MV-4-11 (cell line): Measurements from ENCODE around the gene PRKCH.

Experiments used
- DNase-seq: peaks from one replicate; lab custom pipeline; 2025; lab: John Stamatoyannopoulos, UW

PRKCH gene

GRCh38 chr14:61321385-61322010, at the start of gene PRKCH:
Gene PRKCH (plus strand): TSS chr14:61321579. CDS start chr14:61322102, 523 bp downstream.
- DNase-seq: peak; percentile 24

GRCh38 chr14:61277232-61277631, 44.1 kb upstream of the PRKCH start:
- no peak for DNase-seq

GRCh38 chr14:61277784-61278183, 43.6 kb upstream of the PRKCH start:
- DNase-seq: no peak

- no peak for DNase-seq
Observed at GRCh38 chr14:61279082-61279481, 42.3 kb upstream of the PRKCH start.

GRCh38 chr14:61280092-61280525, 41.3 kb upstream of the PRKCH start:
- DNase-seq: no peak

- no peak for DNase-seq
Observed at GRCh38 chr14:61280526-61281185, 40.7 kb upstream of the PRKCH start.

GRCh38 chr14:61281186-61281947, 40.0 kb upstream of the PRKCH start, which contains the start of gene TMEM30B:
Gene TMEM30B (minus strand): TSS chr14:61281338. CDS start chr14:61281147, 191 bp downstream.
- DNase-seq: no peak

GRCh38 chr14:61281948-61282275, 39.5 kb upstream of the PRKCH start:
- no peak for DNase-seq

GRCh38 chr14:61282746-61283145, 38.6 kb upstream of the PRKCH start:
- no peak for DNase-seq

GRCh38 chr14:61284001-61284400, 37.4 kb upstream of the PRKCH start:
- DNase-seq: no peak

GRCh38 chr14:61285364-61285763, 36.0 kb upstream of the PRKCH start:
- no peak for DNase-seq

GRCh38 chr14:61287196-61287595, 34.2 kb upstream of the PRKCH start:
- DNase-seq: no peak

GRCh38 chr14:61288228-61288627, 33.2 kb upstream of the PRKCH start:
- no peak for DNase-seq

- DNase-seq: no peak
Observed at GRCh38 chr14:61288720-61289119, 32.7 kb upstream of the PRKCH start.

- no peak for DNase-seq
Observed at GRCh38 chr14:61290701-61291100, 30.7 kb upstream of the PRKCH start.

GRCh38 chr14:61296151-61296550, 25.2 kb upstream of the PRKCH start:
- DNase-seq: no peak

- peak; percentile 10 for DNase-seq
Observed at GRCh38 chr14:61296719-61297502, 24.5 kb upstream of the PRKCH start.

GRCh38 chr14:61297581-61297980, 23.8 kb upstream of the PRKCH start:
- no peak for DNase-seq

GRCh38 chr14:61298824-61299223, 22.6 kb upstream of the PRKCH start:
- no peak for DNase-seq

- DNase-seq: no peak
Observed at GRCh38 chr14:61300209-61300608, 21.2 kb upstream of the PRKCH start.

GRCh38 chr14:61300754-61301153, 20.6 kb upstream of the PRKCH start:
- no peak for DNase-seq

- DNase-seq: no peak
Observed at GRCh38 chr14:61304688-61305087, 16.7 kb upstream of the PRKCH start.
